Measurements from ENCODE around the gene MTRF1L. TPM values are rescaled to one million over a fixed set of nuclear protein-coding genes. Genes with fewer than 3 reads are reported as not detected.
"Not testable (repeated sequence)": the region's sequence is repeated elsewhere in the genome, so short reads cannot be mapped to it uniquely, and the experiment has no call there.

MTRF1L gene
- total RNA-seq, 1 donor from 2014 or later = 42.2 TPM

GRCh38 chr6:152976749-152977148, 25.8 kb downstream of the MTRF1L start:
- Mint-ChIP-seq H3K4me3 (ENCODE audit: unreplicated experiment) (no peak overlapping the region), H3K4me1 (ENCODE audit: unreplicated experiment) (peaks cover 16% of the 10 kb centered on the region), H3K36me3 (ENCODE audit: low read depth, unreplicated experiment) (no peaks in the 10 kb centered on the region), H3K27ac (ENCODE audit: unreplicated experiment) (no peak overlapping the region), H3K9me3 (ENCODE audit: unreplicated experiment) (no peaks in the 10 kb centered on the region), H3K27me3 (ENCODE audit: unreplicated experiment) (peaks cover 3% of the 10 kb centered on the region)
- no peak for TF ChIP-seq CTCF (IDR thresholded peaks at IDR 0.05; ENCODE audit: unreplicated experiment)
- DNase-seq (ENCODE audit: low spot score) = no peak

- no peak for DNase-seq (ENCODE audit: low spot score)
- H3K27ac Mint-ChIP-seq (ENCODE audit: unreplicated experiment) = no peak overlapping the region
- H3K4me1 Mint-ChIP-seq (ENCODE audit: unreplicated experiment) = peaks cover 9% of the 10 kb centered on the region
- H3K4me3 Mint-ChIP-seq (ENCODE audit: unreplicated experiment) = peak overlapping the region; percentile 35
- H3K9me3 Mint-ChIP-seq (ENCODE audit: unreplicated experiment) = no peaks in the 10 kb centered on the region
- peaks cover under 1% of the 10 kb centered on the region for H3K27me3 Mint-ChIP-seq (ENCODE audit: unreplicated experiment)
- peaks cover 8% of the 10 kb centered on the region for H3K36me3 Mint-ChIP-seq (ENCODE audit: low read depth, unreplicated experiment)
- TF ChIP-seq CTCF (IDR thresholded peaks at IDR 0.05; ENCODE audit: unreplicated experiment) = no peak
Observed at GRCh38 chr6:152975204-152975915, 27.1 kb downstream of the MTRF1L start.

- Mint-ChIP-seq H3K27me3 (ENCODE audit: unreplicated experiment) (no peaks in the 10 kb centered on the region), H3K36me3 (ENCODE audit: low read depth, unreplicated experiment) (peaks cover 13% of the 10 kb centered on the region), H3K9me3 (ENCODE audit: unreplicated experiment) (no peaks in the 10 kb centered on the region), H3K4me3 (ENCODE audit: unreplicated experiment) (no peak overlapping the region), H3K4me1 (ENCODE audit: unreplicated experiment) (peaks cover 5% of the 10 kb centered on the region), H3K27ac (ENCODE audit: unreplicated experiment) (no peak overlapping the region)
- DNase-seq (ENCODE audit: low spot score) = no peak
- no peak for TF ChIP-seq CTCF (IDR thresholded peaks at IDR 0.05; ENCODE audit: unreplicated experiment)
Observed at GRCh38 chr6:152973916-152974315, 28.6 kb downstream of the MTRF1L start.

- H3K4me3 Mint-ChIP-seq (ENCODE audit: unreplicated experiment) = no peak overlapping the region
- no peak overlapping the region for H3K27ac Mint-ChIP-seq (ENCODE audit: unreplicated experiment)
- no peak for DNase-seq (ENCODE audit: low spot score)
- no peak for TF ChIP-seq CTCF (IDR thresholded peaks at IDR 0.05; ENCODE audit: unreplicated experiment)
- H3K36me3 Mint-ChIP-seq (ENCODE audit: low read depth, unreplicated experiment) = peaks cover 22% of the 10 kb centered on the region
- no peaks in the 10 kb centered on the region for H3K4me1 Mint-ChIP-seq (ENCODE audit: unreplicated experiment)
- peaks cover 4% of the 10 kb centered on the region for H3K9me3 Mint-ChIP-seq (ENCODE audit: unreplicated experiment)
- H3K27me3 Mint-ChIP-seq (ENCODE audit: unreplicated experiment) = no peaks in the 10 kb centered on the region
Observed at GRCh38 chr6:152969688-152970418, 32.7 kb downstream of the MTRF1L start.

- not testable (repeated sequence) for H3K9me3 Mint-ChIP-seq (ENCODE audit: unreplicated experiment); H3K27ac Mint-ChIP-seq (ENCODE audit: unreplicated experiment); DNase-seq (ENCODE audit: low spot score); H3K27me3 Mint-ChIP-seq (ENCODE audit: unreplicated experiment); H3K4me1 Mint-ChIP-seq (ENCODE audit: unreplicated experiment)
- peak overlapping the region; percentile 52 for H3K4me3 Mint-ChIP-seq (ENCODE audit: unreplicated experiment)
- peaks cover 20% of the 10 kb centered on the region for H3K36me3 Mint-ChIP-seq (ENCODE audit: low read depth, unreplicated experiment)
Observed at GRCh38 chr6:152966168-152966894, 36.2 kb downstream of the MTRF1L start.
